Spleen (tissue), 7 donors: ENCODE measurements around the gene SIRT7.

Source experiments
- CTCF ChIP-seq, 11 experiments: fragments of 200-600 bp in 7 of 11; fragments of 450-650 bp in 4 of 11; sonication (generic) in 4 of 11; IDR thresholded peaks in 8 of 11; conservative IDR thresholded peaks in 3 of 11; 1 replicate in 7 of 11; 2 replicates in 4 of 11; pipeline versions ENCODE4 v1.4.0 to v1.8.0; 2016 to 2021; ENCODE audit warnings: antibody characterized with exemption in 11 of 11, inconsistent platforms in 4 of 11, mild to moderate bottlenecking in 1 of 11
- POLR2A ChIP-seq, 3 donors: fragments of 450-650 bp; IDR thresholded peaks; one replicate each; pipeline ENCODE4 v1.5.1; 2017; ENCODE audit warnings: antibody characterized with exemption in 3 of 3, mild to moderate bottlenecking in 1 of 3
- POLR2AphosphoS5 ChIP-seq, 3 donors: sonication (generic); formaldehyde crosslinking; IDR thresholded peaks; one replicate each; pipeline ENCODE4 v1.5.1; 2017; ENCODE audit warnings: antibody characterized with exemption in 3 of 3
- donor health status: DM: no; HTN: no; CAD: no; lungs with moderate emphysema.
- donor health status: DM: no; HTN: no; CAD: no.
- donor health status: DM: no; HTN: no; CAD: no.

- TF ChIP-seq CTCF (IDR thresholded peaks at IDR 0.05 in 8 of 11, conservative IDR thresholded peaks at IDR 0.05 in 3 of 11) (no peak), POLR2AphosphoS5 (IDR thresholded peaks at IDR 0.05) (no peak), POLR2A (IDR thresholded peaks at IDR 0.05) (no peak)
Measured at GRCh38 chr17:81863833-81864768, 53.9 kb downstream of the SIRT7 start.
